GM18526 (cell line): ENCODE data around the gene CBX2.

ENCODE experiments used
- POLR2A ChIP-seq: IDR thresholded peaks from 3 replicates; pipeline ENCODE4 v1.6.1; 2011; ENCODE audit not compliant: insufficient read length; ENCODE audit errors: extremely low read depth

CBX2 gene

DNA sequence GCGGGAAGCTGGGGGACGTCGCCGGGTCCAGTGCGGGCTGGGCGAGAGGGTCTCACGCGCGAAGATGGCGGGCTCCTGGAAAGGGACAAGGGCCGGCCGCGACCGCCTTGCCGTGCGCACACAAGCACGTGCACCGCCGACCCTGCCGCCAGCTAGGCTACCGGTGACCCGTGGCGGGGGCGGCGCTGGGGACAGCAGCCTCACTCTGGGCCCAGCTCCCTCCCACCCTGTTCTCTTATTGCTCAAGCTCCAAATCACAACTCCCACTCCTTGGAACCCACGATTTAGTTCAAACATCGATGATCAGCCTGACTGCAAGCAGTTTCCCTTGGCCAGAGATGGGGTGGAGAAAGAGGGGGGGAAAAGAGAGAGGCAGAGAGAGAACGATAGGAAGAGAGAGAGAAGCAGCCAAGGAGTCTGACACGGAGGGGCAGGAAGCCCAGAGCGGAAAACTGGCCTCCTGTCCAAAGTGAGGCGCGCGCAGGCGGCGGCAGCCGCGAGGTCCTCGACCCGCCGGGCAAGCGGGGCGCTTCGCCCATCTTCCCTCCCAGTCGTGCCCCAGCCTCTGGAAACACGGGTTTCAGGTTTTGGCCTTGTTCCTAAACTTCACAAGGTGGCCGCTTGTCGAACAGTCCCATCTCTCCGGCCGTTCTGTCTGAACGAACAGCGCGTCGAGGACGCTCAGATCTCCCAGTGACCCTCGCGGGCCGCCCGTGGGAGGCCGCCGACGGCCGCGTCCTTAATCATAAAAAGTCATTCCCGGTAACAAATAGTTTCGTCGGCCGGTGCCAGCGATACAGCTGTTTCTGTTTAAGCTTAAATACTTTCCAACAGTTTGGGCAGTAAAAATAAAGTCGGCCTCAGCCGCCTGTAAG lies 20.6 kb downstream of the CBX2 start:
- no peak for TF ChIP-seq POLR2A

DNA sequence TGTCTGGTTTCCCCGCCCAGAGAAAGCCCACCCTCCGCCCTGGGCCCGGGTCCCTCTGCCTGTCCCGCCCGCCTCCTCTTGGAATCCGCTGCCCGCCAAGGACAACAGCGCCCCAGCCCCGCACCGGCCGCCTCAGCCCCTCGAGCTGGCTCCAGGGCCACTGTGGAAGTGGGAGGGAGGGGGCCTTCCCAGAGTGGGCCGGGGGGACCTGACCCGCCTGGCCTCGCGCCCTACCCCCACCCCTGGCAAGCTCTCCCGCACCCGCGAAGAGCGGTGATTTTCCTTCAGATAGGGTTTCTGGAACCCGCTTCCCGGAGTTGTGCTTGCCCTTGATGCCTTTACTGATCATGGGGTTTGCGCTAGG lies 21.2 kb downstream of the CBX2 start:
- no peak for TF ChIP-seq POLR2A

DNA sequence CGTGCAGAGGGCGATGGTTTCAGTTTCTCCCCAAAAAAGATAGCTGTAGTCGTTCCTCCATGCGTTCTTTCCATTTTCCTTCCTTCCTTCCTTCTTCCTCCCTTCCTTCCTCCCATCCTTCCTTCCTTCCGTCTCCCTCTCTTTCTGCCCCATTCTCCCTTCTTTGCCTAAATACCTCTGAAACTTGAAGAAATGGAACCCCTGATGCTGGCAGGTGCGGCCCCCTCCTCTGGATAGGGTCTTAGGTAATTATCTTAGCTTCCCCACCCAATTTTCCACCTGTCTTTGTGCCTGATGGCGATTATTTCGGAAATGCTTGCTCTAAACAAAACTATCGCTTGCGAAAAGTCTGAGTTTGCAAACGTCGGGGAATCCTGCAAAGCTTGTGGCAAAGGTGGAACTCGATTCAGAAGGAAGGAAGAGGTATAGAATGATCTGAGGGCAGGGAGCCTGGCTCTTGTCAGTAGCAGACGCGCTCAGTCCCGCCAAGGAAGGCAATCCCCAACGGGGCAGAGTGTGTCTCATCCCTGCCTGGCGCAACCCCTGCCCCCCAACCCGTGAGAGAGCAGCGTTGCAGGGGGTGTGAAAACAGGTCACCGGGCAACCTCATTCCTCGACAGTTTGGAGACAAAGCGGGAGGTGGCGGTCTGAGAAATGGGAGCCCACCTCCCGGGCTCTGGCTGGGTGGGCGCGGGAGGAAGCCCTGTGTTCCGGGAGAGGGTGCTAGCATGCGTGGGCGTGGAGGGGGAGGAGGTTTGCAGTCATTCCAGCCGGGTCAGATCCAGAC lies 21.8 kb downstream of the CBX2 start:
- TF ChIP-seq POLR2A, result no peak

DNA sequence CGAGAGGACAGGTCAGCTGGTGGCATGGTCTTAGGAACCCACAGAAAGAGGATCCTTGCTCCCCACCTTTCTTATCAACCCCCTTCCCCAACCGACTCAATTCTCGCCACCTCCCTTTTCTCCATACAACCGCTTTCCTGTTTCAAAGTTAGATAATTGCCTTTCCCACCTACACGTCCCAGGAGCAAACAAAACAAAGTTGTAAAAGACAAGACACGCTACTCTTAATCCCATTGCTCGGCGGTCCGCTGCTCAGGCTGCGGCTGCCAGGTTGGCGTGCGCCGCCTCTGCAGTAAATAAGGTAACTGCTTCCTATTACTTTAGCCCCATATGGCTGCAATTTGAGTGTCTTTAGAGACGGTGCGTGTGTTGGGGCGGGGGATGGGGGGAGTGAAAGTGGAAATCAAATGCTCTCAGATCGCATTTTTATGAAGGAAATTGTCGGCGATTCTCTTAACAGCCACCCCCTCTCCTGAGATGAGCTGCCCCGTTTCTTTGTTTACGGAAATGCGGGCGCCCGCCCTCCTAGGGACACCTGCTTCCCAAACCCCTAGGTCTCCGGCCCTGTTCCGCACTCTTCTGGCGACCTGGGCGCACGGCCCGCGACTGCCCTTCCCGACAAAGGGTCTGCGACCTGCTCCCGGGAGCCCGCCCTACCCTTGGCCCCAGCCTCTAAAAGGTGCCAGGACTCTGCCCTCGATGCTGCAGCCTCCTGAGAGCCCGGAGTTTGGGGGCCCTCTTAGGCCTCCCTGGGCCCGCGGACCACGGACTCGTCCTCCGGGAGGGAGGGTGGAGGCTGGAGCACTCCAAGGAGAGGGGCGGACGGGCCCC lies 22.6 kb downstream of the CBX2 start:
- TF ChIP-seq POLR2A, result no peak

DNA sequence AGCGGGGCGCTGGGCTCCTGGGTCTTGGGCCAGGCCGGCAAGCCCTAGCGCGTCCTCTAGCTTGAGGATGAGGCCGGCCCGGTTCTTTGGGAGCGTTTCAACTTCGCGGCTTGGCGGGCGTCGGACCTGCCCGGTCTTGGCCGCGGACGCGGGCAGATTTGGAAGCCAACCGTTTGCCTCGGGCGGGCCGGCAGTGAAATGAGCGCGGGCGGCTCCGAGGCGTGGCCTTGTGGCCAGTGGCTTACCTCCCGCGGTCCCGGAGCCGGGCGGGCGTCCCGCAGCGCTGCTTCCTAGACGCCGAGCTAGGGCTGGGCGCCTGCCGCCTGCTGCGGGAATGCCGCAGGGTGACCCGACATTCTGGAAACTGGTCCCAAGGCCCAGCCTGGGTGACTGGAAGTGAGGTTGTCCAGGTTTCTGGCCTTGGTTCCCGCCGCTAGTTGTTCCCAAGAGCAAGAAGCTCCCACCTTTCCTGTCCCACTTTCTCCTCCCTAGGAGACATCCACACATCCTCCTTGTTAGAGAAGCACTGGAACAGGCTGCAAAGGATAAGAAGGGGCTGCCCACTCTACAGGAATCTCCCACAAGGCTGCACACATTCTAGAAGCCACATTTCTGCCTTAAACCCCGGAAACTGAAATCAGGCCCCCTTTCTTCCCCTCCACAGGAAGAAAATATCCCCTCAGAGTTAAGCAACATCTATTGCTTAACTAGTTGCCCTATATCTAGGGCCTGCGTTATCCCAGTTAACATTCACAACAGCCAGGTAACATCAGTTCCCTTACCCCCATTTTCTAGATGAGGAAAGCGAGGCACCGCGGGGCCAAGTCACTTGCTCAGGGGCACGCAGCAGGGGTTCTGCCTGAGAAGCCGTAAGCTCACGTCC lies 23.4 kb downstream of the CBX2 start:
- TF ChIP-seq POLR2A, result no peak

DNA sequence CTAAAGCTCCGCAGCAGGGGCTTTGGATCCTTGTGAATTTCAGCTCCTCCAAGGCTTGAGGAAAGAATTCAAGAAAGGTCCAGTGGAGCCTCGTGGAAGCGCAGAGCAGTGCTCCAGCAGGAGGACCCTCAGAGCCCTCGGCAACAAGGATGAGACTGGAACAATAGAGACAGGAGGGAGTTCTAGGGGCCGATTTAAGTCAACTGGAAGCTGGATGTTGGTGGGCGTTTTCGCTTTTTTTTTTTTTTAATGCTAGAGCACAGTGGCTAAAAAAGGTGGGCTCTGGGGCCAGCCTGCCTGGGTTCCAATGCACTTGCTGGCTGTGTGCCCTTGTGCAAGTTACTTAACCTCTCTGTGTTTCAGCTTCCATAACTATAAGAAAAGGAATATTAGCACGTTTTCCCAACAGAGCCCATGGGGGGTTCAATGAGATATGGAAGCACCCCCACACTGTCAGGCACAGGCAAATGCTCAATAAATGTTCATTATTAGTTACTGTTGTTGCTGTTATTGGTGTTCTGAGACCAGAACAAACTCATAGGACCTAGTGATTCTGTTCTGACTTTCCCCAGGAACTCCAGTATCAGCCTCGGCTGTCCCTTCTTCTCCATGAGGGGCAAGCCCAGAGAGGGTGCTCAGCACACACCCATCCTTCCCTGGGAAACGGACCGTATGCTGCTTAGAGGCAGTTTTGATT lies 24.2 kb downstream of the CBX2 start:
- no peak for TF ChIP-seq POLR2A

DNA sequence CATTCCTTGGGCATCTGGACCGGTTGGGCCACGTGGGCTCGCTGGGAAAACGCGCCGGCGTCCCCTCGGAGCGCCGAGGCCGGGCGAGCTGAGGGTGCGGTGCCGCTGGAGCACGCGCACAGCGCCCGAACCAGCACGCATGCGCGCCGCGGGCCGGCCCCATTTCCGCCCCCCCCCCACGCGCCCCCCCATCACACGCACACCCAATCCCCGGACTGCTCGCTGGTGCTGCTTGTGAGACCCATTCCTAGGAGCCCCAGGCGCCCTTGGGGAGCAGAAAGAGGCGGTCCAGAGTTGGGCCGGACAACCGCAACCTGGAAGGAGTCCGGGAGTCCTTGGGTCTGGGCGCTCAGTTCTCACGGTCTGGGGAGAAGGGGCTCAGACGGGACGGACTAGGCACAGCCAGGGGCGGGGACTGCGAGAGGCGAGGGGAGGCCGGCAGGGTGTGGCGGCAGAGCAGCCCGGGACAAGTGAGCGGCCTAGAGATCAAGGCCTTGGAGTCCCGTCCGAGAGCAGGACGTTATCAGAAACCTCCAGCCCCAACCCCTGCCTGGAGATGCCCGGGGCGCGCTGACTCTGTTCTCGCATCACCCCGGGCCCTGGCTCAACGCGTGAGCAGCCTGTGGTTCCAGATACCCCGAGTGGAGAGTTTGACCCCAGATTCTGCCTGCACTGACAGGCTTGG lies 24.9 kb downstream of the CBX2 start:
- no peak for TF ChIP-seq POLR2A

DNA sequence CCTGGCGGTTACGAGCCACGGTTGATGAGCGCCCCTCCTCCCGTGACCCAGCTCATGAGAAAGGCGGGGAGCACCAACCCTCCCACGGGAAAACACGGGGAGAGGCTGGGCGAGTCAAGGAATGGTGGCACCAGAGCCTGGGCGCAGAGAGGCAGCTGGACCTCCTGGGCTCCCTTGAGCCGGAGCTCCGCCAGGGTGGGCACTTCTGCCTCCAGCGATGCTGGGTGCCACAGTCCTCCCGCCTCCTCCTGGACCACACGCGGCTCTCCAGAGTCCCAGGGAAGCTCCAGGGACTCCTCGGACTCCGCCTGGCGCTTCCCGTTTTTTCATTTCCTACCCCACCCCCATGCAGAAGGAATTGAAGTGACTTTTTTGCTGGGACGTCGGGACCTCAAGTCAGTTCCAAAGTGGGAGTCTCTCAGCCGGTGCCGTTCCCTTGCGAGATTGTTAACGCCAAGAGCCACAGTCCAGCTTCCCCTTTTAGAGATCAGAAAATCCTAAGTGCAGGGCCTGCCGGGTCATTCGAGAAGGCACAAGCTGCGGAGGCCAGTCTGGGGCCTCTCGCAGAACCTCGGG lies 25.6 kb downstream of the CBX2 start:
- no peak for TF ChIP-seq POLR2A

DNA sequence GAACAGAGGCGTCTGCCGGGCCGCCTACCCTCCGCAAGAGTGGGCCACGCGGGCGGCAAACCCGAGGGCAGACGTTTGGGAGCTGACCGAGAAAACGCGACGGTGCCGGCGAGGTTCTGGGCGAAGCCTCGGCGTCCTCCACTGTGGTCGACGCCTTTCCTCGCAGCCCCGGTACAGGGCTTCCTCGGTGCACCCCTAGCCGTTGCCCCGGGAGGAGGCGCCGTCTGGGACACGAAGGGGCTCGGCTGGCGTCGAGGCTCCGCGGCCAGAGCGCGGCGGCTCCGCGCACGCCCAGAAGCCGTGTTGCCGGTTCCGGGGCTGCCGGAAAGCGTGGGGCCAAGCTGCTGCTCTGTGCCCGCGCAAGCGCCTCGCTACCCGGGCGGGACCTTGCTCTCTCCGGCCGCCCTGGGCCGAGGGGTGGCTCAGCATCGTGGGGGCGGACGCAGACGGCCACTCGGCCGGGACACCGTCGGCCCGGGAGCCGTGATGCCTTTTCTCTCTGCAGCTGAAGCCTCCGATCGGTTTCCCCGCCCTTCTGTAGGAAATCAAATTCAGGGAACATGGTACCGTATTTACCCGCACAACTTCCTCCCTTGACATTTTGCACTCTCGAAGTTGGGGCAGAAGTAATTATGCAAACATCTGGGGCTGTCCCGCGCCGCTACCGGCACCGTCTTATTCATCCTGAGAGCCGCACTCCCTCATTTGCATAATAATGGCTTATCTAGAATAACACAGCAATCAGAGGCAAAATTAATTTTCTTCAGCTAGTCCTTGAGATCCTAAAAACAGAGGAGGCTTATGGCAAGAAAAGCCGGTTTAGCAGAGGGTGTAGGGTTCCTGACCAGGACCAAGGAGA lies 26.3 kb downstream of the CBX2 start:
- TF ChIP-seq POLR2A, result no peak

DNA sequence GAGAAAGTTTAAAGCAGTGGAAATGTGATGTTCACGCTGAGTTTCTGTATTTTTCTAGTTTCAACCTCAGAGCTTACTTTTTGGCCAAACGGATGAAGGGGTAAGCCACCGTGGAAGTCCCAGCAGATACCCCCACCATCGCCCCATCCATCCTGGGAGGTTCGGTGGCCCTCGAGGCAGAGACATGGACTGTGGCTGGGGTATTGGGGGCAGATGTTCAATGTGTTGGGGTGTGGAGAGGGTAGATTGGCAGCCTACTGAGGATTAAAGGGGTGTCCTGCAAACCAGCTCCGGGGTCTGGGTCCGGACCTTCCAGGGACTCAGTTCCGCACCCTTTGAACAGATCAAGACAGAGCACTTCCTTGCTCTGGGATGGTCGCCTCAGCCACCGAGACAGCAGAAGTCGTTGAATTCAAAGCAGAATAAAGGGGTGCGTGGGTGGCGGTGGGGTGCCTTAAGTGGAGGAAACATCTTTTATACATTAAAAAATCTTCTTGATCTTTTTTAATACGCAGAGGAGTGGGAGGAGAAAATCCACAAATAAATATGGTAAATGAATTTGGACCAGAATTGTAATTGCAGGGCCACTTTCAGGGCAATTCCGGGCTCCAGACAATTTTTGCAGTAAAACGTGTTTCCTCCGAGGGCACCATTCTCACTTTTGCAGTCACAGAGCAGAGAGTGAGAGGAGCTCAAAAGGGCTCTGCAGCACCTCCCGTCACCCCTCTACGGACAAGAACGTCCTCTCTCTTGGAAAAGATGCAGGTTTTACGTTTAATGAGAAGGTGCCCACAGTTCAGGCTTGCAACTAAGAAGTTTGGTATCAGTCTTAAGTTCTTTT lies 27.1 kb downstream of the CBX2 start:
- TF ChIP-seq POLR2A, result no peak

DNA sequence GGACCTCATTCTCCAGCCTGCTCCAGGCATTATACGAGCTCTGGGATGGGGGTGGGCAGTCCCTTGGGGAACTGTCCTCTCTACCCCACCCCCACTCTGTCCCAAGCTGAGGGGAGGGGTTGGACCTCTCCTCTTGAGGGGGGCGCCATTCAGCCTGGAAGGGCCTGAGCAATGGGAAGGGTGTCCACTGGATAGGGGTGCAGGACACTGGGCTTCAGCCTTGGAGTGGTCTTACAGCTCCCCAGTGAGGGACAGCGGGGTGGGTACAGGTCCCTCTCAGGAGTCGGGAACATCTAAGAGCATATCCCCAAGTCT lies 28.5 kb downstream of the CBX2 start:
- no peak for TF ChIP-seq POLR2A
